K562 (cell line): ENCODE data around the gene DGUOK. TPM values are rescaled to one million over a fixed set of nuclear protein-coding genes. Genes with fewer than 3 reads are reported as not detected.

Source experiments
- ATAC-seq: fragments of 200-7000 bp; cut with Tn5 transposase; 3 replicates; pipeline ENCODE4 v1.9.1; 2020; ENCODE audit warnings: moderate library complexity
- BruUV-seq: library from RNA; stranded (reverse); fragments of 400-500 nt; replicated peaks from 2 replicates; lab custom pipeline; 2021; lab: Mats Ljungman, UMichigan
- CTCF ChIA-PET: fragments of 300-600 bp; formaldehyde crosslinking; extraction: SDS; loops from one replicate; lab custom pipeline; 2021; ENCODE audit warnings: low intra/inter-chr PET ratio; lab: Yijun Ruan, JAX
- POLR2A ChIA-PET: fragments of 300-600, 350-650 bp; sonication (Branson Sonifier 250); formaldehyde crosslinking; extraction: SDS; loops from one replicate; lab custom pipeline; 2021; ENCODE audit warnings: antibody characterized with exemption, inconsistent platforms; lab: Yijun Ruan, JAX
- DNase-seq, 4 experiments: peaks; one replicate each; pipeline versions ENCODE4 v3.0.0 to v3.0.0-alpha.2; 2011 to 2018; ENCODE audit warnings: low spot score in 3 of 4, mixed read lengths in 3 of 4; ENCODE audit errors: extremely low read depth in 1 of 4
- FAIRE-seq: peaks from 2 replicates; lab custom pipeline; 2011; peaks lifted over from hg19 to GRCh38; lab: Jason Lieb, UNC
- H2AFZ ChIP-seq: 2 replicates; pipeline ENCODE4 v1.6.0; 2011; ENCODE audit warnings: low read depth, low read length, control low read depth, inconsistent platforms
- H3K27ac ChIP-seq: fragments of 200-600 bp; 3 replicates; pipeline ENCODE4 v1.8.0; 2011; ENCODE audit warnings: low read depth, mild to moderate bottlenecking, control low read depth, inconsistent platforms, low read length, moderate library complexity, mixed read lengths; ENCODE audit errors: extremely low read depth
- H3K27me3 ChIP-seq, 2 experiments: fragments of 300-600 bp in 1 of 2; 2 replicates in 1 of 2; 3 replicates in 1 of 2; pipeline versions ENCODE4 v1.6.0 to v1.8.0; 2011; ENCODE audit warnings: inconsistent platforms in 2 of 2, low read length in 2 of 2, mild to moderate bottlenecking in 1 of 2, mixed read lengths in 1 of 2, moderate library complexity in 1 of 2; ENCODE audit not compliant: control insufficient read depth in 2 of 2, insufficient read depth in 2 of 2
- H3K36me3 ChIP-seq: fragments of 300-600 bp; 3 replicates; pipeline ENCODE4 v1.8.0; 2011; ENCODE audit warnings: mild to moderate bottlenecking, low read length, inconsistent platforms; ENCODE audit not compliant: control insufficient read depth, insufficient read depth
- H3K4me1 ChIP-seq, 2 experiments: fragments of 200-600 bp in 1 of 2; replicated peaks in 1 of 2; 2 replicates in 1 of 2; 3 replicates in 1 of 2; pipeline versions ENCODE4 v1.5.1 to v1.8.0; 2011; ENCODE audit warnings: inconsistent platforms in 2 of 2, low read length in 2 of 2, mild to moderate bottlenecking in 1 of 2, mixed read lengths in 1 of 2, moderate library complexity in 1 of 2; ENCODE audit not compliant: control insufficient read depth in 2 of 2, insufficient read depth in 2 of 2
- H3K4me2 ChIP-seq: 2 replicates; pipeline ENCODE4 v1.6.1; 2011; ENCODE audit warnings: low read length, control low read depth, inconsistent platforms, mixed read lengths; ENCODE audit not compliant: insufficient read depth
- H3K4me3 ChIP-seq: fragments of 200-600 bp; sonication (generic), shearing (Covaris generic); 2 replicates; pipeline ENCODE4 v1.5.1; 2016; ENCODE audit warnings: control low read depth, inconsistent platforms
- H3K79me2 ChIP-seq: fragments of 200-600 bp; 3 replicates; pipeline ENCODE4 v1.8.0; 2011; ENCODE audit warnings: low read length, inconsistent platforms; ENCODE audit not compliant: control insufficient read depth, insufficient read depth
- H3K9ac ChIP-seq, 2 experiments: 2 replicates each; pipeline versions ENCODE4 v1.6.0 to v1.6.1; 2011; ENCODE audit warnings: low read depth in 2 of 2, low read length in 2 of 2, control low read depth in 1 of 2, inconsistent platforms in 1 of 2, mild to moderate bottlenecking in 1 of 2, mixed read lengths in 1 of 2; ENCODE audit not compliant: insufficient read depth in 1 of 2
- H3K9me1 ChIP-seq: one replicate; pipeline ENCODE4 v1.6.0; 2011; ENCODE audit warnings: inconsistent platforms, mild to moderate bottlenecking, low read length, moderate library complexity; ENCODE audit not compliant: control insufficient read depth, insufficient read depth
- H3K9me3 ChIP-seq: replicated peaks from 2 replicates; pipeline ENCODE4 v1.5.1; 2011; ENCODE audit warnings: low read depth, low read length, inconsistent platforms; ENCODE audit not compliant: control insufficient read depth, insufficient read depth
- H4K20me1 ChIP-seq: replicated peaks from 2 replicates; pipeline ENCODE4 v1.6.1; 2011; ENCODE audit warnings: low read length, inconsistent platforms, mixed read lengths; ENCODE audit not compliant: control insufficient read depth, insufficient read depth
- GTF2E2 ChIP-seq: fragments of 200-800 bp; sonication (Bioruptor generic); IDR thresholded peaks from 2 replicates; pipeline ENCODE4 v1.6.1; 2016; ENCODE audit warnings: missing genetic modification characterization, missing compliant biosample characterization
- HES1 ChIP-seq: fragments of 450-650 bp; IDR thresholded peaks from 2 replicates; pipeline ENCODE4 v1.6.1; 2016; ENCODE audit warnings: low read depth, mild to moderate bottlenecking, moderate library complexity
- MLLT1 ChIP-seq, 2 experiments: fragments of 450-650 bp; IDR thresholded peaks; 2 replicates each; pipeline ENCODE4 v1.6.1; 2016
- NFE2L1 ChIP-seq: fragments of 450-650 bp; IDR thresholded peaks from 2 replicates; pipeline ENCODE4 v1.6.1; 2016; ENCODE audit warnings: missing genetic modification characterization, low read depth, mild to moderate bottlenecking, missing compliant biosample characterization, moderate library complexity, borderline replicate concordance
- PCBP2 ChIP-seq: fragments of 200-400 bp; formaldehyde crosslinking; IDR thresholded peaks from 2 replicates; pipeline ENCODE4 v1.6.1; 2018; ENCODE audit warnings: low read length, low read depth, mild to moderate bottlenecking, moderate library complexity; ENCODE audit not compliant: poor library complexity, severe bottlenecking
- PHF21A ChIP-seq: fragments of 450-650 bp; IDR thresholded peaks from 2 replicates; pipeline ENCODE4 v1.6.1; 2017; ENCODE audit warnings: low read depth, borderline replicate concordance
- SIX5 ChIP-seq, 2 experiments: IDR thresholded peaks; 2 replicates each; pipeline ENCODE4 v1.6.1; 2011; ENCODE audit warnings: low read length in 2 of 2, borderline replicate concordance in 1 of 2, low read depth in 1 of 2, mild to moderate bottlenecking in 1 of 2, moderate library complexity in 1 of 2; ENCODE audit not compliant: insufficient read depth in 1 of 2
- THAP7 ChIP-seq: fragments of 250-450 bp; sonication (Bioruptor Pico); IDR thresholded peaks from 2 replicates; pipeline ENCODE4 v1.5.0; 2021
- TRIM24 ChIP-seq, 2 experiments: fragments of 450-650 bp; IDR thresholded peaks; 2 replicates each; pipeline ENCODE4 v1.6.1; 2016
- ZHX1 ChIP-seq: fragments of 150-350 bp; conservative IDR thresholded peaks from 2 replicates; pipeline ENCODE4 v1.6.1; 2014; ENCODE audit warnings: low read length
- ZNF280A ChIP-seq: fragments of 450-650 bp; IDR thresholded peaks from 2 replicates; pipeline ENCODE4 v1.6.1; 2018; ENCODE audit warnings: mild to moderate bottlenecking, low read depth; ENCODE audit not compliant: partially characterized antibody
- ZNF324 ChIP-seq: fragments of 250-450 bp; sonication (Bioruptor Pico); IDR thresholded peaks from 2 replicates; pipeline ENCODE4 v1.4.0; 2020; ENCODE audit warnings: mild to moderate bottlenecking
- ZNF408 ChIP-seq: fragments of 250-450 bp; sonication (Bioruptor Pico); IDR thresholded peaks from 2 replicates; pipeline ENCODE4 v1.4.0; 2020; ENCODE audit warnings: low read depth, mild to moderate bottlenecking, moderate library complexity
- ZNF431 ChIP-seq: sonication (generic); formaldehyde crosslinking; IDR thresholded peaks from 2 replicates; pipeline ENCODE4 v1.8.0; 2022; ENCODE audit warnings: mild to moderate bottlenecking, missing genetic modification reagents
- ZNF445 ChIP-seq: fragments of 250-450 bp; sonication (Bioruptor Pico); IDR thresholded peaks from 2 replicates; pipeline ENCODE4 v1.4.0; 2020; ENCODE audit warnings: low read depth, mild to moderate bottlenecking, moderate library complexity
- ZNF584 ChIP-seq: fragments of 200-800 bp; sonication (Bioruptor generic); IDR thresholded peaks from 2 replicates; pipeline ENCODE4 v1.6.1; 2016; ENCODE audit warnings: low read depth, mild to moderate bottlenecking, missing genetic modification characterization, missing compliant biosample characterization
- WGBS: fragments of 100-300 bp; shearing (Covaris generic); methylation state at CpG from one replicate; pipeline ENCODE4 v1.1.6; 2016; ENCODE audit warnings: low coverage, mixed read lengths; ENCODE audit not compliant: insufficient coverage; ENCODE audit errors: missing lambda C conversion rate; 5-methylcytosine and 5-hydroxymethylcytosine counted together
- in situ Hi-C: fragments of 300-500 bp; cut with MboI; formaldehyde crosslinking; loops from 4 replicates; pipeline ENCODE4 v1.15.0; 2018; ENCODE audit warnings: inconsistent platforms, mixed read lengths
- intact Hi-C: fragments of 100-400 bp; cut with micrococcal nuclease; formaldehyde crosslinking; loops from 2 replicates; pipeline ENCODE4 v1.14.2; 2022
- polyA plus RNA-seq, 8 experiments: library from polyadenylated mRNA; depleted of rRNA in 4 of 8; stranded (reverse) in 5 of 8; unstranded in 3 of 8; fragments of >200 nt; fragmentation: Nextera tagmentation in 2 of 8; fragmentation: Illumina TruSeq in 1 of 8; extraction: Ambion mirVana in 2 of 8; extraction: Trizol in 1 of 8; gene quantifications; 2 replicates each; pipeline versions ENCODE4 v1.2.1 to v1.2.3, GENCODE V29; 2011 to 2014; ENCODE audit warnings: inconsistent platforms in 1 of 8, missing spikeins in 1 of 8
- total RNA-seq, 7 experiments: library from RNA; depleted of rRNA in 6 of 7; stranded (reverse); fragments of >200 nt in 6 of 7; fragmentation: Illumina TruSeq in 2 of 7; extraction: Trizol in 2 of 7; gene quantifications; 2 replicates each; pipeline versions ENCODE4 v1.2.1 to v1.2.3, GENCODE V29; 2011 to 2021; ENCODE audit warnings: low replicate concordance in 1 of 7

Gene DGUOK
- total and polyA plus RNA-seq, 9 of the 15 experiments (the other 6 are each of a cell fraction or from before 2014, with no cell fraction given): 67.0 to 288 (median 126) TPM

GRCh38 chr2:74007121-74007520, 80.4 kb downstream of the DGUOK start:
- Histone ChIP-seq H3K27me3 (no peaks in the 10 kb centered on the region), H3K27ac (no peak overlapping the region), H3K4me2 (no peak overlapping the region), H2AFZ (no peak overlapping the region), H3K9me1 (peaks cover 3% of the 10 kb centered on the region), H3K79me2 (peaks cover 85% of the 10 kb centered on the region), H3K36me3 (peaks cover 24% of the 10 kb centered on the region), H3K9me3 (no peaks in the 10 kb centered on the region), H3K9ac (peak overlapping the region in 1 of 2 experiments; percentile 12; a peak in 1 of 4 replicates), H3K4me3 (no peak overlapping the region), H3K4me1 (peaks cover 46 to 63% of the 10 kb centered on the region in 2 experiments), H4K20me1 (no peaks in the 10 kb centered on the region; the same call in 1 of the 2 replicates)
- ChIA-PET POLR2A (interaction anchor here (1.0 to 2.2 kb wide), 3 partner anchors 10 to 32 kb away, joined by 3 to 7 read pairs (median 3); no protein-coding TSS in a partner anchor), CTCF (no interaction called here)
- ATAC-seq (no peak), FAIRE-seq (no peak), DNase-seq (no peak)
- intact Hi-C loops: no loop called here
- 57% methylated on average over 4 of the region's 4 CpGs for WGBS
- in situ Hi-C loops: no loop called here
- no TSS peak for BruUV-seq
- no peak for TF ChIP-seq ZNF431 (CRISPR knock-in tag)
- TF ChIP-seq MLLT1 (IDR thresholded peaks at IDR 0.05): no peak
- TF ChIP-seq ZNF584 (CRISPR knock-in tag): no peak
- no peak for TF ChIP-seq GTF2E2 (tag)
- TF ChIP-seq HES1: no peak
- no peak for TF ChIP-seq THAP7 (CRISPR knock-in tag)
- no peak for TF ChIP-seq ZHX1
- no peak for TF ChIP-seq SIX5 (IDR thresholded peaks at IDR 0.05; ENCODE audit: borderline replicate concordance in 1 of 2, insufficient read depth in 1 of 2, low read depth in 1 of 2, low read length in 2 of 2)
- TF ChIP-seq ZNF408 (CRISPR knock-in tag): no peak
- TF ChIP-seq PCBP2: no peak
- no peak for TF ChIP-seq ZNF324 (CRISPR knock-in tag)
- TF ChIP-seq ZNF445 (CRISPR knock-in tag): no peak
- TF ChIP-seq PHF21A: no peak
- TF ChIP-seq ZNF280A: no peak
- no peak for TF ChIP-seq NFE2L1 (tag)
- no peak for TF ChIP-seq TRIM24 (IDR thresholded peaks at IDR 0.05)
